HepG2 (cell line): Measurements from ENCODE around the gene VGLL4. TPM values are rescaled to one million over a fixed set of nuclear protein-coding genes. Genes with fewer than 3 reads are reported as not detected.

Source experiments
- ETV5 ChIP-seq: IDR thresholded peaks from 2 replicates; pipeline ENCODE4 v1.6.1; 2018; ENCODE audit warnings: missing biosample characterization, missing genetic modification reagents, inconsistent platforms, borderline replicate concordance
- FOXA1 ChIP-seq, 2 experiments: fragments of 450-650 bp in 1 of 2; sonication (generic) in 1 of 2; formaldehyde crosslinking in 1 of 2; IDR thresholded peaks; 2 replicates each; pipeline versions ENCODE4 v1.4.0 to v1.6.1; 2016 to 2020; ENCODE audit warnings: missing genetic modification reagents in 1 of 2
- HIC2 ChIP-seq: sonication (generic); formaldehyde crosslinking; IDR thresholded peaks from 2 replicates; pipeline ENCODE4 v1.9.0; 2022; ENCODE audit warnings: low read depth, missing genetic modification reagents
- HNF1A ChIP-seq, 2 experiments: sonication (generic) in 1 of 2; formaldehyde crosslinking in 1 of 2; IDR thresholded peaks; 2 replicates each; pipeline versions ENCODE4 v1.4.0 to v1.6.1; 2016 to 2020; ENCODE audit warnings: borderline replicate concordance in 1 of 2, low read depth in 1 of 2, mild to moderate bottlenecking in 1 of 2, missing genetic modification reagents in 1 of 2
- IRF2 ChIP-seq: IDR thresholded peaks from 2 replicates; pipeline ENCODE4 v1.6.1; 2018; ENCODE audit warnings: missing genetic modification reagents, missing compliant biosample characterization
- KDM6A ChIP-seq: IDR thresholded peaks from 2 replicates; pipeline ENCODE4 v1.6.1; 2016; ENCODE audit warnings: low read depth
- PBX2 ChIP-seq: IDR thresholded peaks from 2 replicates; pipeline ENCODE4 v1.6.1; 2016; ENCODE audit warnings: control low read depth
- POGK ChIP-seq: sonication (generic); formaldehyde crosslinking; conservative IDR thresholded peaks from 2 replicates; pipeline ENCODE4 v1.8.0; 2022; ENCODE audit warnings: mild to moderate bottlenecking, moderate library complexity, missing genetic modification reagents
- RAD21 ChIP-seq: fragments of 450-650 bp; formaldehyde crosslinking; IDR thresholded peaks from 2 replicates; pipeline ENCODE4 v1.5.0; 2020; ENCODE audit warnings: mild to moderate bottlenecking
- RAD51 ChIP-seq: fragments of 450-650 bp; IDR thresholded peaks from 2 replicates; pipeline ENCODE4 v1.6.1; 2016; ENCODE audit warnings: borderline replicate concordance
- TFAP4 ChIP-seq: sonication (generic); IDR thresholded peaks from 2 replicates; pipeline ENCODE4 v1.6.1; 2016; ENCODE audit warnings: low read depth, borderline replicate concordance
- ZC3H13 ChIP-seq: sonication (generic); formaldehyde crosslinking; IDR thresholded peaks from 2 replicates; pipeline ENCODE4 v1.8.1; 2023; ENCODE audit warnings: mild to moderate bottlenecking, missing genetic modification reagents, moderate library complexity
- ZEB1 ChIP-seq: IDR thresholded peaks from 2 replicates; pipeline ENCODE4 v1.6.1; 2012; ENCODE audit warnings: mild to moderate bottlenecking, low read depth, inconsistent platforms; ENCODE audit not compliant: insufficient replicate concordance
- ZMYM3 ChIP-seq: sonication (generic); formaldehyde crosslinking; IDR thresholded peaks from 2 replicates; pipeline ENCODE4 v1.5.1; 2020; ENCODE audit warnings: mild to moderate bottlenecking, missing genetic modification reagents
- ZNF160 ChIP-seq: sonication (generic); formaldehyde crosslinking; IDR thresholded peaks from 2 replicates; pipeline ENCODE4 v1.8.0; 2022; ENCODE audit warnings: mild to moderate bottlenecking, inconsistent platforms, missing genetic modification reagents
- ZNF232 ChIP-seq: sonication (generic); formaldehyde crosslinking; IDR thresholded peaks from 2 replicates; pipeline ENCODE4 v1.4.0; 2020; ENCODE audit warnings: missing genetic modification reagents, borderline replicate concordance
- ZNF333 ChIP-seq: sonication (generic); formaldehyde crosslinking; IDR thresholded peaks from 2 replicates; pipeline ENCODE4 v1.4.0; 2020; ENCODE audit warnings: mild to moderate bottlenecking, missing genetic modification reagents, borderline replicate concordance
- ZNF564 ChIP-seq: sonication (generic); formaldehyde crosslinking; IDR thresholded peaks from 2 replicates; pipeline ENCODE4 v1.8.1; 2023; ENCODE audit warnings: mild to moderate bottlenecking, missing genetic modification reagents
- ZNF670 ChIP-seq: sonication (generic); formaldehyde crosslinking; IDR thresholded peaks from 2 replicates; pipeline ENCODE4 v1.8.0; 2022; ENCODE audit warnings: mild to moderate bottlenecking, missing genetic modification reagents, borderline replicate concordance
- ZSCAN21 ChIP-seq: sonication (generic); formaldehyde crosslinking; IDR thresholded peaks from 2 replicates; pipeline ENCODE4 v1.8.0; 2022; ENCODE audit warnings: mild to moderate bottlenecking, missing genetic modification reagents, moderate library complexity, borderline replicate concordance
- polyA plus RNA-seq, 8 experiments: library from polyadenylated mRNA; depleted of rRNA in 3 of 8; stranded (reverse) in 7 of 8; unstranded in 1 of 8; fragments of >200 nt; fragmentation: Illumina TruSeq in 4 of 8; extraction: Trizol in 4 of 8; gene quantifications; 2 replicates each; pipeline versions ENCODE4 v1.2.1 to v1.2.3, GENCODE V29; 2011 to 2016; ENCODE audit warnings: low read depth in 4 of 8, missing spikeins in 1 of 8, mixed read lengths in 1 of 8; ENCODE audit not compliant: insufficient read depth in 1 of 8
- total RNA-seq, 5 experiments: library from RNA; depleted of rRNA; stranded (reverse); fragments of >200 nt; fragmentation: Illumina TruSeq; extraction: Trizol; gene quantifications; 2 replicates each; pipeline ENCODE4 v1.2.3, GENCODE V29; 2016; ENCODE audit warnings: low read depth in 1 of 5

The VGLL4 gene
- total and polyA plus RNA-seq, 2 of the 13 experiments (the other 11 are each of a cell fraction or from before 2014, with no cell fraction given): 23.2 to 39.0 TPM

GRCh38 chr3:11618904-11619303 is 24.8 kb downstream of the VGLL4 start (continued):
- TF ChIP-seq HIC2 (CRISPR knock-in tag): no peak
- TF ChIP-seq ZNF333 (CRISPR knock-in tag): no peak
- no peak for TF ChIP-seq POGK (CRISPR knock-in tag)
- no peak for TF ChIP-seq ZNF232 (CRISPR knock-in tag)
- no peak for TF ChIP-seq ZSCAN21 (CRISPR knock-in tag)
- peak; percentile 68; the same call in 1 of the 2 replicates for TF ChIP-seq ETV5 (CRISPR knock-in tag)
- TF ChIP-seq ZEB1: no peak
- no peak for TF ChIP-seq IRF2 (CRISPR knock-in tag)
- 0 out of 2 replicates have a peak, but pooled peaks have one; percentile 6 for TF ChIP-seq RAD21 (CRISPR knock-in tag)
- TF ChIP-seq ZNF160 (CRISPR knock-in tag): no peak
- TF ChIP-seq ZNF670 (CRISPR knock-in tag): no peak
- TF ChIP-seq TFAP4: peak; percentile 98
- peak; percentile 57; the same call in 1 of the 2 replicates for TF ChIP-seq HNF1A (IDR thresholded peaks at IDR 0.05; ENCODE audit: low read depth)
- TF ChIP-seq HNF1A (CRISPR knock-in tag; IDR thresholded peaks at IDR 0.05; ENCODE audit: borderline replicate concordance): 0 out of 2 replicates have a peak, but pooled peaks have one; percentile 73
- TF ChIP-seq ZC3H13 (CRISPR knock-in tag): no peak
- peak; percentile 69 for TF ChIP-seq PBX2 (CRISPR knock-in tag)
- 0 out of 2 replicates have a peak, but pooled peaks have one; percentile 57 for TF ChIP-seq KDM6A
- TF ChIP-seq RAD51: no peak
- TF ChIP-seq FOXA1 (IDR thresholded peaks at IDR 0.05): no peak
- peak; percentile 66 for TF ChIP-seq FOXA1 (CRISPR knock-in tag; IDR thresholded peaks at IDR 0.05)
- TF ChIP-seq ZNF564 (CRISPR knock-in tag): no peak
- no peak for TF ChIP-seq ZMYM3 (CRISPR knock-in tag)
